DOHH2 (cell line): ENCODE results near the gene TERT.

Experiments used
- H3F3A ChIP-seq: fragments of 200-600 bp; sonication (generic), shearing (Covaris generic); 2 replicates; pipeline ENCODE4 v1.6.0; 2016; ENCODE audit warnings: antibody characterized with exemption, mild to moderate bottlenecking; ENCODE audit not compliant: control insufficient read depth, insufficient read depth
- H3K27ac ChIP-seq: fragments of 200-600 bp; sonication (generic); 2 replicates; pipeline ENCODE4 v1.5.1; 2014; ENCODE audit warnings: low read depth, mild to moderate bottlenecking, low read length, moderate library complexity
- H3K27me3 ChIP-seq: fragments of 200-600 bp; sonication (generic); 2 replicates; pipeline ENCODE4 v1.6.1; 2014; ENCODE audit warnings: mild to moderate bottlenecking, low read length, mixed read lengths; ENCODE audit not compliant: control insufficient read depth
- H3K36me3 ChIP-seq: fragments of 200-600 bp; sonication (generic); 2 replicates; pipeline ENCODE4 v1.6.1; 2014; ENCODE audit warnings: mild to moderate bottlenecking, low read length, moderate library complexity, mixed read lengths; ENCODE audit not compliant: control insufficient read depth
- H3K4me1 ChIP-seq: fragments of 200-600 bp; sonication (generic); 2 replicates; pipeline ENCODE4 v1.6.1; 2014; ENCODE audit warnings: mild to moderate bottlenecking, low read length, mixed read lengths; ENCODE audit not compliant: control insufficient read depth
- H3K4me2 ChIP-seq: fragments of 200-600 bp; sonication (generic); 2 replicates; pipeline ENCODE4 v1.6.0; 2014; ENCODE audit warnings: mild to moderate bottlenecking, low read length, moderate library complexity
- H3K4me3 ChIP-seq: fragments of 200-600 bp; sonication (generic); 2 replicates; pipeline ENCODE4 v1.5.1; 2014; ENCODE audit warnings: mild to moderate bottlenecking, low read length, mixed read lengths
- H3K79me2 ChIP-seq: fragments of 200-600 bp; sonication (generic); 2 replicates; pipeline ENCODE4 v1.6.1; 2014; ENCODE audit warnings: mild to moderate bottlenecking, low read length, mixed read lengths; ENCODE audit not compliant: control insufficient read depth
- H3K9me2 ChIP-seq: fragments of 200-600 bp; sonication (generic); replicated peaks from 2 replicates; pipeline ENCODE4 v1.6.1; 2014; ENCODE audit warnings: mild to moderate bottlenecking, low read length, mixed read lengths; ENCODE audit not compliant: control insufficient read depth
- H3K9me3 ChIP-seq: fragments of 200-600 bp; sonication (generic); 2 replicates; pipeline ENCODE4 v1.6.1; 2014; ENCODE audit warnings: antibody characterized with exemption, low read length, mixed read lengths; ENCODE audit not compliant: control insufficient read depth, insufficient read depth
- H4K20me1 ChIP-seq: fragments of 200-600 bp; sonication (generic); 2 replicates; pipeline ENCODE4 v1.6.0; 2014; ENCODE audit warnings: low read depth, mild to moderate bottlenecking, antibody characterized with exemption, low read length, moderate library complexity; ENCODE audit not compliant: control insufficient read depth, insufficient read depth
- EZH2phosphoT487 ChIP-seq: fragments of 200-600 bp; sonication (generic); IDR thresholded peaks from 2 replicates; pipeline ENCODE4 v1.6.1; 2017; ENCODE audit warnings: borderline replicate concordance, mild to moderate bottlenecking, antibody characterized with exemption, low read length, moderate library complexity, mixed read lengths
- TF ChIP-seq, protein P1 (sequence below): fragments of 200-600 bp; sonication (generic); IDR thresholded peaks from one replicate; pipeline ENCODE4 v1.5.1; 2014; ENCODE audit warnings: antibody characterized with exemption, mild to moderate bottlenecking, low read depth, low read length; ENCODE audit not compliant: poor library complexity, severe bottlenecking

TERT gene

DNA sequence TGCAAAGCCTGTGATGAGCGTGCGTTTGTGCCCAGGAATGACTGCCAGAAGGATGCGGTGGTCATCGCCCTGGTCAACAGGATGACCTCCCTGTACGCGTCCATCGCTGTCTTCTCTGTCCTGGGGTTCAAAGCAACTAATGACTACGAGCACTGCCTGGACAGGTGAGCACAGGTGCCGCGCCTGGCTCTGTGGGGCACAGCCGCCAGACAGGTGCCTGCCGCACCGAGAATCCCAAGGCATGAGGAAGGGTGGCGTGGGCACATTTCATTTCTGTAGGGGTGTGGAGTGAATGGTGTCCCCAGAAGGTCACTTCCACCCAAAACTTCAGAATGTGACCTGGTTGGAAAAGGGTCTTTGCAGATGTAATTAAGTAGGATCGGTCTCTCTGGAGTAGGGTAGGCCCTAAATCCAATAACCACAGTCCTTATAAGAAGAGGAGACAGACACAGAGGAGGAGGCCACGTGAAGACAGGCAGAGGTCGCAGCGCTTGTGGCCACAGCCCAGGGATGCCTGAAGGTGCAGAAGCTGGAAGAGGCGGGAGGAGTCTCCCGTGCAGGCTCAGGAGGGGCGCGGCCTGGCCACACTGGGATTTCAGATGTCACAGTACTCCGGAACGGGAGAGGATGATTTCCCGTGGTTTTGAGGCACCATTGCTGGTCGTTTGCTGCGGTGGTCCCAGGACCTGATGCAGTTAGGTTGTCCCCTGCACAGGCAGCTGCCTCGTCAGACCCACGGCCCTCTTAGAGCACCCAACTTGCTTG, 54.2 kb downstream of the TERT start:
- Histone ChIP-seq H3K4me2 (no peak overlapping the region), H3K4me1 (no peaks in the 10 kb centered on the region), H3K9me3 (peaks cover 11% of the 10 kb centered on the region), H4K20me1 (no peaks in the 10 kb centered on the region), H3K27ac (no peak overlapping the region), H3K79me2 (no peaks in the 10 kb centered on the region), H3K36me3 (no peaks in the 10 kb centered on the region), H3F3A (no peaks in the 10 kb centered on the region), H3K9me2 (no peaks in the 10 kb centered on the region), H3K27me3 (no peaks in the 10 kb centered on the region), H3K4me3 (no peak overlapping the region)
- TF ChIP-seq EZH2phosphoT487, result no peak
- TF ChIP-seq, protein P1, sequence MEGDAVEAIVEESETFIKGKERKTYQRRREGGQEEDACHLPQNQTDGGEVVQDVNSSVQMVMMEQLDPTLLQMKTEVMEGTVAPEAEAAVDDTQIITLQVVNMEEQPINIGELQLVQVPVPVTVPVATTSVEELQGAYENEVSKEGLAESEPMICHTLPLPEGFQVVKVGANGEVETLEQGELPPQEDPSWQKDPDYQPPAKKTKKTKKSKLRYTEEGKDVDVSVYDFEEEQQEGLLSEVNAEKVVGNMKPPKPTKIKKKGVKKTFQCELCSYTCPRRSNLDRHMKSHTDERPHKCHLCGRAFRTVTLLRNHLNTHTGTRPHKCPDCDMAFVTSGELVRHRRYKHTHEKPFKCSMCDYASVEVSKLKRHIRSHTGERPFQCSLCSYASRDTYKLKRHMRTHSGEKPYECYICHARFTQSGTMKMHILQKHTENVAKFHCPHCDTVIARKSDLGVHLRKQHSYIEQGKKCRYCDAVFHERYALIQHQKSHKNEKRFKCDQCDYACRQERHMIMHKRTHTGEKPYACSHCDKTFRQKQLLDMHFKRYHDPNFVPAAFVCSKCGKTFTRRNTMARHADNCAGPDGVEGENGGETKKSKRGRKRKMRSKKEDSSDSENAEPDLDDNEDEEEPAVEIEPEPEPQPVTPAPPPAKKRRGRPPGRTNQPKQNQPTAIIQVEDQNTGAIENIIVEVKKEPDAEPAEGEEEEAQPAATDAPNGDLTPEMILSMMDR, result no peak

DNA sequence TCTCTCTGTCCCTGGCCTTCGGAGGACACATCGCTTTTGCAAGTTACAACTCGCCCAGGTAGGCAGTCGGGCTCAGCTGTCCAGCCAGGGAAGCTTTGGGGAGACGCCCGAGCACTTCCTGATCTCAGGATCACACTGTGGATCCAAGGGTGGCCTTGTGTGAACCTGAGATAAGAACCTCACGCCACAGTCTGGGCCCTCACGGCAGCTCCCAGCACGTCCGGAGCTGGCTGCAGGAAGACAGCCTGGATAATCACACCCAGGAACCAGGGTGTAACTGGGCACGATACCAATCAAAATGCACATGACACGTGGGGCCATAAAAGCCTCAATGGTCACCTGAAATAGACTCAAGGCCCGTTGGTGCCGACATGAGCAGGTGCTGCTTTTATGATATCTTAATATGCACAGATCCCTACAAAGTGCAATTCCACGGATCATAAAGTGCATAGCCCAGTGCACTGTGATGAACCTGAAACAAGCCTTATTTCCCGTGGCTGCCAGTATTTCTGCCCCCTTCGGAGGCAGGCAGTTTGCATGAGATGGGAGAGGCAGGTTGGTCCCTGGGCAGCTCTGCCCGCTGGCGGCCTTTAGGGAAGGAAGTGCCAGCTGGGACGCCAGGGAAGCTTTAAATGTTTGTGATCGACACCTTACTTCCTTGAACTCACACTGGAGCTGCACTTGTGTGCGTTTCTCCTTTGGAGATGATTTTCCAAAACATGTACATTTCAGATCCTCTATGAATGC, 55.2 kb downstream of the TERT start:
- H3F3A ChIP-seq, result no peaks in the 10 kb centered on the region
- H3K79me2 ChIP-seq, result no peaks in the 10 kb centered on the region
- TF ChIP-seq, protein P1, result no peak
- no peak for TF ChIP-seq EZH2phosphoT487
- H3K27me3 ChIP-seq, result no peaks in the 10 kb centered on the region
- no peaks in the 10 kb centered on the region for H3K9me2 ChIP-seq
- no peak overlapping the region for H3K27ac ChIP-seq
- no peaks in the 10 kb centered on the region for H3K4me1 ChIP-seq
- H3K36me3 ChIP-seq, result no peaks in the 10 kb centered on the region
- H4K20me1 ChIP-seq, result no peaks in the 10 kb centered on the region
- no peak overlapping the region for H3K4me3 ChIP-seq
- peaks cover 17% of the 10 kb centered on the region for H3K9me3 ChIP-seq
- H3K4me2 ChIP-seq, result no peak overlapping the region

DNA sequence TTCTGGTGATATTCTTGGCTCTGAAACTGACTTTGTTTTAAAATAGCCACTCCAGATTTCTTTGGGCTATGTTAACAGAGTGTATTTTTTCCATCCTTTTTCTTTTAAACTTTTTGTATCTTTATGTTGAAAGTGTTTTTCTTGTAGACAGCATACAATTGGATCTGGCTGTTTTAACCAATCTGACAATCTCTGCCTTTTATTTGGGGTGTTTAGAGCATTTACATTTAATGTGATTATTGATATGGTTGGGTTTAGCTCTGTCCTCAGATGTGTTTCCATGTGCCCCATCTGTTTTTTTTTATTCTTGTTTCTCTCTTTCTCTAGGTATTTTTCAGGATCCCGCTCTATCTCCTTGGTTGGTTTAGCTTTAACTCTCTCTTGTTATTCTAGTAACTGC, 59.0 kb downstream of the TERT start:
- Histone ChIP-seq H4K20me1 (no peaks in the 10 kb centered on the region), H3K79me2 (no peaks in the 10 kb centered on the region), H3K4me3 (no peak overlapping the region), H3K36me3 (no peaks in the 10 kb centered on the region), H3K27me3 (no peaks in the 10 kb centered on the region), H3K9me2 (no peaks in the 10 kb centered on the region), H3K9me3 (peaks cover 17% of the 10 kb centered on the region), H3K4me2 (no peak overlapping the region), H3K27ac (no peak overlapping the region), H3F3A (no peaks in the 10 kb centered on the region), H3K4me1 (no peaks in the 10 kb centered on the region)
- TF ChIP-seq EZH2phosphoT487, result no peak
- TF ChIP-seq, protein P1, result no peak
